A673 (cell line): ENCODE data around the gene MAP6. TPM values are rescaled to one million over a fixed set of nuclear protein-coding genes. Genes with fewer than 3 reads are reported as not detected.

Experiments used
- BruUV-seq: library from RNA; stranded (reverse); fragments of 400-500 nt; replicated peaks from 2 replicates; lab custom pipeline; 2021; lab: Mats Ljungman, UMichigan
- CTCF ChIA-PET: fragments of 300-600 bp; sonication (Branson Sonifier 250); formaldehyde crosslinking; loops from one replicate; lab custom pipeline; 2022; ENCODE audit warnings: antibody characterized with exemption; lab: Charles Lee
- POLR2A ChIA-PET: fragments of 300-600 bp; sonication (Branson Sonifier 250); formaldehyde crosslinking; loops from one replicate; lab custom pipeline; 2022; ENCODE audit warnings: antibody characterized with exemption; ENCODE audit not compliant: low non-redundant PET; lab: Charles Lee
- DNase-seq: peaks from one replicate; pipeline ENCODE4 v3.0.0-alpha.2; 2015; ENCODE audit warnings: low spot score
- H3K27ac ChIP-seq: fragments of 200-600 bp; sonication (generic); 2 replicates; pipeline ENCODE4 v1.5.1; 2016; ENCODE audit warnings: mixed run types, low read depth, mild to moderate bottlenecking, mixed read lengths, antibody characterized with exemption, low read length; ENCODE audit not compliant: poor library complexity, severe bottlenecking
- H3K27me3 ChIP-seq: fragments of 200-600 bp; sonication (generic); replicated peaks from 2 replicates; pipeline ENCODE4 v1.6.1; 2017; ENCODE audit warnings: mixed run types, low read depth, mild to moderate bottlenecking, mixed read lengths, antibody characterized with exemption, low read length; ENCODE audit not compliant: insufficient read depth, poor library complexity
- H3K36me3 ChIP-seq: fragments of 200-600 bp; sonication (generic); 2 replicates; pipeline ENCODE4 v1.6.1; 2016; ENCODE audit warnings: mixed run types, mild to moderate bottlenecking, mixed read lengths, antibody characterized with exemption, low read length; ENCODE audit not compliant: insufficient read depth, poor library complexity, severe bottlenecking
- H3K4me1 ChIP-seq: fragments of 200-600 bp; sonication (generic); 2 replicates; pipeline ENCODE4 v1.6.1; 2017; ENCODE audit warnings: mixed run types, mild to moderate bottlenecking, mixed read lengths, antibody characterized with exemption, low read length; ENCODE audit not compliant: insufficient read depth, poor library complexity, severe bottlenecking
- H3K4me3 ChIP-seq: fragments of 200-600 bp; sonication (generic); 2 replicates; pipeline ENCODE4 v1.5.1; 2016; ENCODE audit warnings: low read depth, mixed run types, mild to moderate bottlenecking, mixed read lengths, low read length; ENCODE audit not compliant: poor library complexity, severe bottlenecking
- H3K9me3 ChIP-seq: fragments of 200-600 bp; sonication (generic); 2 replicates; pipeline ENCODE4 v1.6.1; 2016; ENCODE audit warnings: mixed run types, low read depth, mild to moderate bottlenecking, mixed read lengths, antibody characterized with exemption, low read length; ENCODE audit not compliant: poor library complexity, severe bottlenecking
- CTCF ChIP-seq: fragments of 300-800, 200-600 bp; sonication (generic); conservative IDR thresholded peaks from 2 replicates; pipeline ENCODE4 v1.5.1; 2017; ENCODE audit warnings: low read depth, mild to moderate bottlenecking, antibody characterized with exemption, low read length, moderate library complexity, mixed read lengths
- EZH2 ChIP-seq: fragments of 200-600 bp; sonication (generic); IDR thresholded peaks from 2 replicates; pipeline ENCODE4 v1.6.1; 2017; ENCODE audit warnings: borderline replicate concordance, low read depth, mild to moderate bottlenecking, mixed read lengths, antibody characterized with exemption, low read length; ENCODE audit not compliant: poor library complexity, severe bottlenecking
- intact Hi-C: fragments of 100-400 bp; cut with micrococcal nuclease; formaldehyde crosslinking; loops from one replicate; pipeline ENCODE4 v1.10.0; 2022; ENCODE audit not compliant: unreplicated experiment
- total RNA-seq: library from RNA; stranded (reverse); gene quantifications from 2 replicates; pipeline ENCODE4 v1.2.3, GENCODE V29; 2021

The MAP6 gene
- total RNA-seq, 1 experiment from 2014 or later: not detected

- BruUV-seq: no TSS peak
- Histone ChIP-seq H3K4me1 (peaks cover 2% of the 10 kb centered on the region), H3K9me3 (no peaks in the 10 kb centered on the region), H3K27ac (no peak overlapping the region), H3K36me3 (peaks cover 27% of the 10 kb centered on the region), H3K4me3 (no peak overlapping the region), H3K27me3 (no peaks in the 10 kb centered on the region)
- intact Hi-C loops: no loop called here
- ChIA-PET CTCF (interaction anchor here (0.6 kb wide), 3 partner anchors 14 to 38 kb away, joined by 3 to 4 read pairs (median 3); no protein-coding TSS in a partner anchor), POLR2A (interaction anchor here (0.6 to 0.7 kb wide), 3 partner anchors 94 to 352 kb away, joined by 3 to 7 read pairs (median 4); no protein-coding TSS in a partner anchor)
- TF ChIP-seq CTCF (no peak), EZH2 (no peak)
- no peak for DNase-seq
Measured at GRCh38 chr11:75576499-75576918, 92.3 kb downstream of the MAP6 start.

- no peaks in the 10 kb centered on the region for H3K27me3 ChIP-seq
- H3K27ac ChIP-seq: no peak overlapping the region
- no peak for TF ChIP-seq EZH2
- TF ChIP-seq CTCF: no peak
- H3K9me3 ChIP-seq: no peaks in the 10 kb centered on the region
- H3K36me3 ChIP-seq: peaks cover 32% of the 10 kb centered on the region
- ChIA-PET POLR2A (interaction anchor here (0.6 kb wide), 1 partner anchor 93 kb away, joined by 3 read pairs; no protein-coding TSS in a partner anchor), CTCF (interaction anchor here (0.6 kb wide), 1 partner anchor 21 kb away, joined by 3 read pairs; no protein-coding TSS in a partner anchor)
- peaks cover 2% of the 10 kb centered on the region for H3K4me1 ChIP-seq
- DNase-seq: no peak
- no peak overlapping the region for H3K4me3 ChIP-seq
- BruUV-seq: no TSS peak
- intact Hi-C loops: no loop called here
Measured at GRCh38 chr11:75576017-75576416, 92.8 kb downstream of the MAP6 start.

GRCh38 chr11:75574698-75575602, 93.9 kb downstream of the MAP6 start:
- 0 out of 2 replicates have a peak, but pooled peaks have one; percentile 25 for TF ChIP-seq CTCF
- TF ChIP-seq EZH2: no peak
- POLR2A ChIA-PET: no interaction called here
- no peak for DNase-seq
- intact Hi-C loops: no loop called here
- peaks cover 2% of the 10 kb centered on the region for H3K4me1 ChIP-seq
- H3K36me3 ChIP-seq: peaks cover 43% of the 10 kb centered on the region
- peak overlapping the region; percentile 44 for H3K27ac ChIP-seq
- no peaks in the 10 kb centered on the region for H3K27me3 ChIP-seq
- no peaks in the 10 kb centered on the region for H3K9me3 ChIP-seq
- CTCF ChIA-PET: interaction anchor here (0.5 to 0.6 kb wide), 3 partner anchors 15 to 306 kb away, joined by 3 to 10 read pairs (median 5); no protein-coding TSS in a partner anchor
- no peak overlapping the region for H3K4me3 ChIP-seq
- no TSS peak for BruUV-seq
